ENCODE measurements around the gene MAP7.

The MAP7 gene

DNA sequence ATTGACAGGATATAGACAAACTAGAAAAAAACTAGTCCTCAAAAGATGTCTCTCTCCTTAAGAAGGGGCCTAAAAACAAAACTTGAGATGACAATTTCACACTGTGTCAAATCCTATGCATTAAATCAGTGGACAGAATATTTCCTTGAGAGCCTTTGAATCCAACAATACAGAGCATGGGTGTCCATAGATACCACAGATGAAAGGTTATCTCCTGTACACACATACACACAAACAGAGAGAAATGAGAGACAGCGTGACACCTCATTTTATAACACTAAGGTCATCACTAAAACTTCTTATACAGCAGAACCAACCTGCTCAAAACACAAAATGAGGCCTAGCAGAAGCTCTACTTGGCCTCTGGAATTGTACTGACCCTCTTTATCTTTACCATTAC, 55.5 kb downstream of the MAP7 start:
- Histone ChIP-seq H3K4me1 (ENCODE audit: low read length) (no peaks in the 10 kb centered on the region), H3K4me3 (ENCODE audit: low read length) (no peak overlapping the region), H3K79me2 (ENCODE audit: low read length) (no peaks in the 10 kb centered on the region), H3K27ac (ENCODE audit: low read length) (no peak overlapping the region), H4K20me1 (ENCODE audit: insufficient read depth, low read length) (no peaks in the 10 kb centered on the region), H3K9me3 (ENCODE audit: insufficient read depth, low read length) (no peaks in the 10 kb centered on the region), H3K36me3 (replicated peaks; ENCODE audit: low read depth, low read length) (no peaks in the 10 kb centered on the region), H2AFZ (ENCODE audit: low read depth, low read length) (no peak overlapping the region), H3K4me2 (ENCODE audit: low read length) (no peak overlapping the region), H3K27me3 (ENCODE audit: low read depth, low read length) (no peaks in the 10 kb centered on the region), H3K9ac (ENCODE audit: low read length) (no peak overlapping the region)
- TF ChIP-seq, protein P1, sequence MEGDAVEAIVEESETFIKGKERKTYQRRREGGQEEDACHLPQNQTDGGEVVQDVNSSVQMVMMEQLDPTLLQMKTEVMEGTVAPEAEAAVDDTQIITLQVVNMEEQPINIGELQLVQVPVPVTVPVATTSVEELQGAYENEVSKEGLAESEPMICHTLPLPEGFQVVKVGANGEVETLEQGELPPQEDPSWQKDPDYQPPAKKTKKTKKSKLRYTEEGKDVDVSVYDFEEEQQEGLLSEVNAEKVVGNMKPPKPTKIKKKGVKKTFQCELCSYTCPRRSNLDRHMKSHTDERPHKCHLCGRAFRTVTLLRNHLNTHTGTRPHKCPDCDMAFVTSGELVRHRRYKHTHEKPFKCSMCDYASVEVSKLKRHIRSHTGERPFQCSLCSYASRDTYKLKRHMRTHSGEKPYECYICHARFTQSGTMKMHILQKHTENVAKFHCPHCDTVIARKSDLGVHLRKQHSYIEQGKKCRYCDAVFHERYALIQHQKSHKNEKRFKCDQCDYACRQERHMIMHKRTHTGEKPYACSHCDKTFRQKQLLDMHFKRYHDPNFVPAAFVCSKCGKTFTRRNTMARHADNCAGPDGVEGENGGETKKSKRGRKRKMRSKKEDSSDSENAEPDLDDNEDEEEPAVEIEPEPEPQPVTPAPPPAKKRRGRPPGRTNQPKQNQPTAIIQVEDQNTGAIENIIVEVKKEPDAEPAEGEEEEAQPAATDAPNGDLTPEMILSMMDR (IDR thresholded peaks at IDR 0.05; ENCODE audit: low read depth, low read length): no peak
- no peak for TF ChIP-seq EZH2phosphoT487 (IDR thresholded peaks at IDR 0.05; ENCODE audit: low read depth)

- Histone ChIP-seq H3K9me3 (ENCODE audit: insufficient read depth, low read length) (no peaks in the 10 kb centered on the region), H3K27me3 (ENCODE audit: low read depth, low read length) (no peaks in the 10 kb centered on the region), H3K79me2 (ENCODE audit: low read length) (no peaks in the 10 kb centered on the region), H4K20me1 (ENCODE audit: insufficient read depth, low read length) (no peaks in the 10 kb centered on the region), H3K36me3 (replicated peaks; ENCODE audit: low read depth, low read length) (no peaks in the 10 kb centered on the region), H3K4me1 (ENCODE audit: low read length) (no peaks in the 10 kb centered on the region), H2AFZ (ENCODE audit: low read depth, low read length) (no peak overlapping the region), H3K4me3 (ENCODE audit: low read length) (no peak overlapping the region), H3K9ac (ENCODE audit: low read length) (no peak overlapping the region), H3K4me2 (ENCODE audit: low read length) (no peak overlapping the region), H3K27ac (ENCODE audit: low read length) (no peak overlapping the region)
- TF ChIP-seq, protein P1 (IDR thresholded peaks at IDR 0.05; ENCODE audit: low read depth, low read length): no peak
- no peak for TF ChIP-seq EZH2phosphoT487 (IDR thresholded peaks at IDR 0.05; ENCODE audit: low read depth)
These were observed 56.2 kb downstream of the MAP7 start for GRCh38 chr6:136494059-136494458.

DNA sequence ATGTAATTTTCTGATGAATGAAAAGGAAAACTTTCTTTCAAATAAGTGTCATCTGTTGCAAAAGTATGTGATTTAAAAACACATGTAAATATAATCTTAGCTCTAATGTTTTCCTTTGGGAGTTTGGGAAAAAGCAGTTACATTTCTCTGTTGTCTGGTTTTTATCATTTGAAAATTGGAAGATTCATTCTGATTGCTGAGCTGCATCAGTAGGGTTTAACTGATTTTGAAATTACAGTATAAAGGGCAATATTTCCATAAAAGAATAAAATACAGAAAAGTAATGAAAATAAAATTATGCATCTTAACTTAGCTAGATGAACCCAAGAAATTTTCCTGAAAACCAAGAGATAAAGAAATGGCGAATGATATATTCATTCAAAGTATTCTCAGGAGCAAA, 57.8 kb downstream of the MAP7 start:
- no peaks in the 10 kb centered on the region for H4K20me1 ChIP-seq (ENCODE audit: insufficient read depth, low read length)
- H3K4me3 ChIP-seq (ENCODE audit: low read length): no peak overlapping the region
- H3K36me3 ChIP-seq (replicated peaks; ENCODE audit: low read depth, low read length): no peaks in the 10 kb centered on the region
- H2AFZ ChIP-seq (ENCODE audit: low read depth, low read length): no peak overlapping the region
- no peaks in the 10 kb centered on the region for H3K9me3 ChIP-seq (ENCODE audit: insufficient read depth, low read length)
- no peak overlapping the region for H3K4me2 ChIP-seq (ENCODE audit: low read length)
- H3K9ac ChIP-seq (ENCODE audit: low read length): no peak overlapping the region
- H3K79me2 ChIP-seq (ENCODE audit: low read length): no peaks in the 10 kb centered on the region
- no peak overlapping the region for H3K27ac ChIP-seq (ENCODE audit: low read length)
- TF ChIP-seq EZH2phosphoT487 (IDR thresholded peaks at IDR 0.05; ENCODE audit: low read depth): no peak
- TF ChIP-seq, protein P1 (IDR thresholded peaks at IDR 0.05; ENCODE audit: low read depth, low read length): no peak
- no peaks in the 10 kb centered on the region for H3K27me3 ChIP-seq (ENCODE audit: low read depth, low read length)
- H3K4me1 ChIP-seq (ENCODE audit: low read length): no peaks in the 10 kb centered on the region

DNA sequence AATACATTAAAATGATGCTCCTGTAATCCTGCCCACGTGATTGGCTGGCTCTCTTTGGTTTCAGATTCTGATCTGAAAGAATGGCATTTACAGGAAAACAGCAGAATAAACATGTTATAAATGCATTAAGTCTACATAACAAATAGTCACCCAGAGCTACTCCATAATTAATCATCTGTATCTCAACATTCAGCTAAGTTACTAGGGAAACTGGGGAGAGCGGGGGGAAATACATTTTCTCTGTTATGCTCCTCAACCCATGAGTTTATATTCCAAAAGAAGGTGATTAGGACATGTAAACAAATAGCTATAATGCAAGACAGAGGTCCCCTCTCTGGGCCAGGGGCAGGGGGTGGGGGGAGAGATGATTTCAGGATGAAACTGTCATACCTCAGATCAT, 58.5 kb downstream of the MAP7 start:
- H2AFZ ChIP-seq (ENCODE audit: low read depth, low read length): no peak overlapping the region
- no peak overlapping the region for H3K9ac ChIP-seq (ENCODE audit: low read length)
- no peak overlapping the region for H3K4me2 ChIP-seq (ENCODE audit: low read length)
- H3K27me3 ChIP-seq (ENCODE audit: low read depth, low read length): no peaks in the 10 kb centered on the region
- no peak overlapping the region for H3K27ac ChIP-seq (ENCODE audit: low read length)
- no peaks in the 10 kb centered on the region for H3K79me2 ChIP-seq (ENCODE audit: low read length)
- no peaks in the 10 kb centered on the region for H3K9me3 ChIP-seq (ENCODE audit: insufficient read depth, low read length)
- H3K4me3 ChIP-seq (ENCODE audit: low read length): no peak overlapping the region
- TF ChIP-seq EZH2phosphoT487 (IDR thresholded peaks at IDR 0.05; ENCODE audit: low read depth): no peak
- TF ChIP-seq, protein P1 (IDR thresholded peaks at IDR 0.05; ENCODE audit: low read depth, low read length): no peak
- H3K4me1 ChIP-seq (ENCODE audit: low read length): no peaks in the 10 kb centered on the region
- H3K36me3 ChIP-seq (replicated peaks; ENCODE audit: low read depth, low read length): no peaks in the 10 kb centered on the region
- H4K20me1 ChIP-seq (ENCODE audit: insufficient read depth, low read length): no peaks in the 10 kb centered on the region

All from OCI-LY3 (cell line).